Measurements from ENCODE around the gene ANKHD1. TPM values are rescaled to one million over a fixed set of nuclear protein-coding genes. Genes with fewer than 3 reads are reported as not detected.
A peak's percentile ranks its signal among the peaks of the same experiment; 100 is the strongest.

Gene ANKHD1
- total RNA-seq, 1 experiment from 2014 or later = 140 TPM

DNA sequence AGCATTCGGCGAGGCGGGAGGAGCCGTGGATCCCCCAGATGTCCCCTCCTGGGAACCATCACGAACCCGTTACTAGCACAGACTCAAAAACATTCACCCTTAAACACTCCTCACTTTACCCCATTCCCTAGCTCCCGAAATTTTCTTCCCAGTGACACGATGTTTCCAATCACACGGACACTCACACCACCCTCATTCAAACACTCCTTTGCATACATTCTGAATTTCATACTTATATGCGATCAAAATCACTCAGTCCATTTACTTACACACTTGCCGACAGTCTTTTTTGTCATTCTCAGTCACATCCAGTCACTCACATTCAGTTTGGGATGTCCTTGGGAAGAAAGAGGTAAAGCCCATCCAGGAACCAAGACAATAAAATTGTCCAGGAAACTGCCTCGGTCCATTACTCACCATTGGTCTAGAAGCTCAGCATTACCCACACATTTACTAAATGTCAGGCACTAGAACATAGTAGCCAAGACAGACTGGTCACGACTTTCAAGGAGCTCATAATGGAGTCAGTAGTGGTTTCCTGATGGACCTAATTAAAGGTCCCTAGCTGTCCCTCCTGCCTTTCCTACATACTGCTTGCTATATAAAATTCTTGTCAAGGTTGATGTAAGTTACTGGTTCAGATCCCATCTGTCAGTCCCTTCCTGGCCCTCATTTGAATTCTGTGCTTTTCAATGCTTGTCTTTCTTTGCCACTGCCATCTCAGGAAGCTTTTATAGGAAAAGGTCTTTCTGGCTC is 163.6 kb downstream of the ANKHD1 start:
- POLR2A ChIA-PET = interaction anchor here (0.5 kb wide), 1 partner anchor 99 kb away, joined by 8 read pairs; no protein-coding TSS in a partner anchor
- intact Hi-C loops (cut with micrococcal nuclease; ENCODE audit: unreplicated experiment) (no loop called here), in situ Hi-C loops (cut with HindIII; ENCODE audit: low pct_unique_long_range_greater_than_20kb, low sequenced_read_pairs) (no loop called here)
- Histone ChIP-seq H3K27me3 (ENCODE audit: control insufficient read depth, insufficient read depth, low read length) (no peaks in the 10 kb centered on the region), H3K36me3 (ENCODE audit: control insufficient read depth, insufficient read depth, low read length) (peaks cover 9% of the 10 kb centered on the region), H3K4me3 (ENCODE audit: low read depth in 2 of 2, low read length in 2 of 2) (peak overlapping the region; percentile 89 to 98), H3K4me1 (ENCODE audit: control insufficient read depth, insufficient read depth, low read length) (peaks cover 22% of the 10 kb centered on the region), H3K9me3 (ENCODE audit: control insufficient read depth, insufficient read depth, low read depth, low read length) (no peaks in the 10 kb centered on the region), H3K27ac (ENCODE audit: low read length) (peak overlapping the region; percentile 99)
- TF ChIP-seq TCF7L2 (IDR thresholded peaks at IDR 0.05; ENCODE audit: low read depth, low read length) (no peak), CTCF (IDR thresholded peaks at IDR 0.05) (no peak), POLR2AphosphoS5 (IDR thresholded peaks at IDR 0.05; ENCODE audit: low read depth, low read length) (no peak), REST (IDR thresholded peaks at IDR 0.05; ENCODE audit: insufficient read depth in 1 of 2, low read depth in 2 of 2, low read length in 1 of 2) (no peak), SIN3A (IDR thresholded peaks at IDR 0.05; ENCODE audit: borderline replicate concordance, insufficient read depth, low read depth, low read length) (no peak)
- DNase-seq (ENCODE audit: low read depth, low spot score) (no peak), ATAC-seq (no peak; the same call in 1 of the 2 replicates)
- TSS peak; percentile 91 for BruUV-seq (replicated peaks)
- CTCF ChIA-PET = no interaction called here

DNA sequence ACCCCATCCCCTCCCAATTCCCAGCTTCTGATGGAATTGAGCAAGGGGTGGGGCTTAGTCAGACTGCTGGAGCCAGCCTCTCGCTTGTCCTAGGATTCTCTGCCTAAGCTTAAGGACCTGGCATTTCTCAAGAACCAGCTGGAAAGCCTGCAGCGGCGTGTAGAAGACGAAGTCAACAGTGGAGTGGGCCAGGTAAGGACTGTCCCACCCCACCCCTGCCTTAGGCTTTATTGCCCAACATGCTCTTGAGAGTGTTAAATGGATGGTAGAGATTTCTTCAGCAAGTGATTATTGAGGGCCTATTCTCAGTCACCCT is 164.1 kb downstream of the ANKHD1 start:
- DNase-seq (ENCODE audit: low read depth, low spot score) = no peak
- H3K36me3 ChIP-seq (ENCODE audit: control insufficient read depth, insufficient read depth, low read length) = peaks cover 9% of the 10 kb centered on the region
- peak overlapping the region; percentile 89 to 98 for H3K4me3 ChIP-seq (ENCODE audit: low read depth in 2 of 2, low read length in 2 of 2)
- intact Hi-C loops (cut with micrococcal nuclease; ENCODE audit: unreplicated experiment) = no loop called here
- no peak for ATAC-seq
- peaks cover 22% of the 10 kb centered on the region for H3K4me1 ChIP-seq (ENCODE audit: control insufficient read depth, insufficient read depth, low read length)
- no TSS peak for BruUV-seq (replicated peaks)
- in situ Hi-C loops (cut with HindIII; ENCODE audit: low pct_unique_long_range_greater_than_20kb, low sequenced_read_pairs) = no loop called here
- TF ChIP-seq REST (IDR thresholded peaks at IDR 0.05; ENCODE audit: insufficient read depth in 1 of 2, low read depth in 2 of 2, low read length in 1 of 2) = no peak
- no peak for TF ChIP-seq CTCF (IDR thresholded peaks at IDR 0.05)
- no peak for TF ChIP-seq TCF7L2 (IDR thresholded peaks at IDR 0.05; ENCODE audit: low read depth, low read length)
- no peak for TF ChIP-seq SIN3A (IDR thresholded peaks at IDR 0.05; ENCODE audit: borderline replicate concordance, insufficient read depth, low read depth, low read length)
- TF ChIP-seq POLR2AphosphoS5 (IDR thresholded peaks at IDR 0.05; ENCODE audit: low read depth, low read length) = no peak
- H3K9me3 ChIP-seq (ENCODE audit: control insufficient read depth, insufficient read depth, low read depth, low read length) = no peaks in the 10 kb centered on the region
- no peaks in the 10 kb centered on the region for H3K27me3 ChIP-seq (ENCODE audit: control insufficient read depth, insufficient read depth, low read length)
- POLR2A ChIA-PET = no interaction called here
- H3K27ac ChIP-seq (ENCODE audit: low read length) = peak overlapping the region; percentile 99
- CTCF ChIA-PET = no interaction called here
